ENCODE measurements around the gene SP6.

- TF ChIP-seq CTCF (conservative IDR thresholded peaks at IDR 0.05; ENCODE audit: low read depth, low read length): no peak
- no peak for TF ChIP-seq EZH2 (IDR thresholded peaks at IDR 0.05; ENCODE audit: low read length, unreplicated experiment)
- no peak for TF ChIP-seq EZH2phosphoT487 (IDR thresholded peaks at IDR 0.05; ENCODE audit: borderline replicate concordance, low read length)
Observed at GRCh38 chr17:47877368-47878034, 26.5 kb upstream of the SP6 start.

All from PC-3 (cell line).